Keratinocyte (primary cell): ENCODE data around the gene NPLOC4.

ENCODE experiments used
- CTCF ChIP-seq, 3 experiments: IDR thresholded peaks in 1 of 3; conservative IDR thresholded peaks in 1 of 3; optimal IDR thresholded peaks in 1 of 3; 2 replicates in 2 of 3; 3 replicates in 1 of 3; pipeline versions ENCODE3 to v1.5.1; 2011; ENCODE audit warnings: low read length in 3 of 3, mild to moderate bottlenecking in 3 of 3, moderate library complexity in 2 of 3, control low read depth in 1 of 3, inconsistent platforms in 1 of 3; ENCODE audit not compliant: insufficient read depth in 2 of 3; ENCODE audit errors: extremely low read depth in 1 of 3
- EZH2 ChIP-seq: IDR thresholded peaks from one replicate; pipeline ENCODE4 v1.6.1; 2012; ENCODE audit warnings: inconsistent platforms, mild to moderate bottlenecking, low read length, moderate library complexity

- TF ChIP-seq CTCF (optimal IDR thresholded peaks at IDR 0.05 in 1 of 3, IDR thresholded peaks at IDR 0.05 in 1 of 3, conservative IDR thresholded peaks at IDR 0.05 in 1 of 3; ENCODE audit: extremely low read depth in 1 of 3, insufficient read depth in 2 of 3, low read length in 3 of 3) (no peak), EZH2 (no peak)
Observed at GRCh38 chr17:81558115-81558468, 78.8 kb downstream of the NPLOC4 start.
